ENCODE data around the gene ADGRD2.

- TF ChIP-seq EZH2 (IDR thresholded peaks at IDR 0.05; ENCODE audit: low read length, unreplicated experiment) (no peak), CTCF (conservative IDR thresholded peaks at IDR 0.05; ENCODE audit: low read depth, low read length) (0 out of 2 replicates have a peak, but pooled peaks have one; percentile 2), EZH2phosphoT487 (IDR thresholded peaks at IDR 0.05; ENCODE audit: borderline replicate concordance, low read length) (no peak)
These were observed 3.0 kb upstream of the ADGRD2 start for GRCh38 chr9:124447297-124447661.

Measured in PC-3 (cell line).